Fibroblast of villous mesenchyme (primary cell): Measurements from ENCODE around the gene CLUH. TPM values are rescaled to one million over a fixed set of nuclear protein-coding genes. Genes with fewer than 3 reads are reported as not detected.
A peak's percentile ranks its signal among the peaks of the same experiment; 100 is the strongest.

ENCODE experiments used
- DNase-seq: peaks from one replicate; pipeline ENCODE4 v3.0.0-alpha.2; 2010; ENCODE audit warnings: low read depth
- H3K4me3 ChIP-seq: 2 replicates; pipeline ENCODE4 v1.5.1; 2011; ENCODE audit warnings: low read depth, mild to moderate bottlenecking, low read length
- CTCF ChIP-seq: IDR thresholded peaks from 2 replicates; pipeline ENCODE4 v1.5.1; 2012; ENCODE audit warnings: low read depth, mild to moderate bottlenecking, low read length; ENCODE audit not compliant: insufficient read depth
- total RNA-seq: library from RNA; depleted of rRNA; stranded (reverse); fragments of >200 nt; gene quantifications from 2 replicates; pipeline ENCODE4 v1.2.3, GENCODE V29; 2012

CLUH gene
- total RNA-seq, 1 donor, result 42.7 TPM

- TF ChIP-seq CTCF, result no peak
- no peak for DNase-seq
- H3K4me3 ChIP-seq, result no peak overlapping the region
Measured at GRCh38 chr17:2734939-2735338, 23.4 kb upstream of the CLUH start.

GRCh38 chr17:2731807-2732206 is 20.2 kb upstream of the CLUH start:
- no peak overlapping the region for H3K4me3 ChIP-seq
- no peak for TF ChIP-seq CTCF

GRCh38 chr17:2730764-2731353 is 19.3 kb upstream of the CLUH start:
- DNase-seq, result no peak

More at GRCh38 chr17:2731807-2732206, 20.2 kb upstream of the CLUH start:
- no peak for DNase-seq

GRCh38 chr17:2724784-2725164 is 13.2 kb upstream of the CLUH start:
- TF ChIP-seq CTCF, result no peak

More at GRCh38 chr17:2730764-2731353, 19.3 kb upstream of the CLUH start:
- no peak for TF ChIP-seq CTCF
- H3K4me3 ChIP-seq, result no peak overlapping the region

GRCh38 chr17:2723997-2724783 is 12.6 kb upstream of the CLUH start:
- peak overlapping the region; percentile 18 for H3K4me3 ChIP-seq
- no peak for DNase-seq
- TF ChIP-seq CTCF, result no peak

More at GRCh38 chr17:2724784-2725164, 13.2 kb upstream of the CLUH start:
- DNase-seq, result peak; percentile 34
- no peak overlapping the region for H3K4me3 ChIP-seq

- no peak for TF ChIP-seq CTCF
- no peak for DNase-seq
- H3K4me3 ChIP-seq, result no peak overlapping the region
Measured at GRCh38 chr17:2723505-2723996, 12.0 kb upstream of the CLUH start.
